C4-2B (cell line): ENCODE data around the gene MAGI2.

Experiments used
- H3K27ac ChIP-seq: fragments of 450-650 bp; 2 replicates; pipeline ENCODE4 v1.5.1; 2017
- ZFX ChIP-seq: fragments of 450-650 bp; IDR thresholded peaks from 2 replicates; pipeline ENCODE4 v1.6.1; 2017
- TF ChIP-seq, protein P1 (sequence below): fragments of 450-650 bp; conservative IDR thresholded peaks from 2 replicates; pipeline ENCODE4 v1.5.1; 2017; ENCODE audit warnings: mild to moderate bottlenecking

Gene MAGI2

DNA sequence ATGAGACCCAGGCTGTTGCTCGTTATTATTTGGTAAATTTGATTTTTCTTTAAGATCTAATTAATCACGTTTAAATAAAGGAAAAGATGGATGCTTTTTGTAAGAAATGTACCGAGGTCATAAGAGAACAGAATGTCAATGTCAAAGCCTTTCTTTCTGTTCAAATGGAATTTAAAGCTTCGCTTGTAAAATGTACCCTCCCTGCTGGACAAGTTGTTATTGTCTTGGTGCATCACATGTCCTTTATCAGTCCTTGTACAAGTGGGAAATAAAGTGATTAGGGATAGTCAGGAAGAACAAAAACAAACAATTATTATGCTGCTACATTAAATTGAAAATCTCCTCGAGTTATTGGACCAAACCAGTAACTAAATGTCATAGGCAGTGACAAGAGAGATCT, 1291.7 kb downstream of the MAGI2 start:
- H3K27ac ChIP-seq, result no peak overlapping the region
- TF ChIP-seq, protein P1, sequence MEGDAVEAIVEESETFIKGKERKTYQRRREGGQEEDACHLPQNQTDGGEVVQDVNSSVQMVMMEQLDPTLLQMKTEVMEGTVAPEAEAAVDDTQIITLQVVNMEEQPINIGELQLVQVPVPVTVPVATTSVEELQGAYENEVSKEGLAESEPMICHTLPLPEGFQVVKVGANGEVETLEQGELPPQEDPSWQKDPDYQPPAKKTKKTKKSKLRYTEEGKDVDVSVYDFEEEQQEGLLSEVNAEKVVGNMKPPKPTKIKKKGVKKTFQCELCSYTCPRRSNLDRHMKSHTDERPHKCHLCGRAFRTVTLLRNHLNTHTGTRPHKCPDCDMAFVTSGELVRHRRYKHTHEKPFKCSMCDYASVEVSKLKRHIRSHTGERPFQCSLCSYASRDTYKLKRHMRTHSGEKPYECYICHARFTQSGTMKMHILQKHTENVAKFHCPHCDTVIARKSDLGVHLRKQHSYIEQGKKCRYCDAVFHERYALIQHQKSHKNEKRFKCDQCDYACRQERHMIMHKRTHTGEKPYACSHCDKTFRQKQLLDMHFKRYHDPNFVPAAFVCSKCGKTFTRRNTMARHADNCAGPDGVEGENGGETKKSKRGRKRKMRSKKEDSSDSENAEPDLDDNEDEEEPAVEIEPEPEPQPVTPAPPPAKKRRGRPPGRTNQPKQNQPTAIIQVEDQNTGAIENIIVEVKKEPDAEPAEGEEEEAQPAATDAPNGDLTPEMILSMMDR, result no peak
- TF ChIP-seq ZFX, result no peak

DNA sequence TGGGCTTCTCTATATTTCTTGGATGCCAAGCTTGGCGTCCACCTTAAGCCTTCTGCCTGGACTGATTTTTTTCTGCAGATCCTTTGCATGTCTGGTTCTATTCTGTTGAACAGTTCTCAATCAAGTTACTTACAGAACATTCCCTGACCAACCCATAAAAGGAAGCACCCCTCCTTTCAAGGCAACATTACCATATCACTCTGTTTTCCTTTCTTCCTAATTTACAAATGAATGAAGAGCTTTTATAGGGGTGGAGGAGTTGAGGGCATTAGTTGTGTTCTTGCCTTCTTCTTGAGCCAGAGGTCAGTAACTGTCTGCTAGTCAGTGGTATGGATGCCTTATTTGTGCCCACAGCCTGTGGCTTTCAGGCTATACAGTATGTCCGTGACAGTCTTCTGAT, 1293.9 kb downstream of the MAGI2 start:
- H3K27ac ChIP-seq, result no peak overlapping the region
- no peak for TF ChIP-seq ZFX
- TF ChIP-seq, protein P1, result no peak

DNA sequence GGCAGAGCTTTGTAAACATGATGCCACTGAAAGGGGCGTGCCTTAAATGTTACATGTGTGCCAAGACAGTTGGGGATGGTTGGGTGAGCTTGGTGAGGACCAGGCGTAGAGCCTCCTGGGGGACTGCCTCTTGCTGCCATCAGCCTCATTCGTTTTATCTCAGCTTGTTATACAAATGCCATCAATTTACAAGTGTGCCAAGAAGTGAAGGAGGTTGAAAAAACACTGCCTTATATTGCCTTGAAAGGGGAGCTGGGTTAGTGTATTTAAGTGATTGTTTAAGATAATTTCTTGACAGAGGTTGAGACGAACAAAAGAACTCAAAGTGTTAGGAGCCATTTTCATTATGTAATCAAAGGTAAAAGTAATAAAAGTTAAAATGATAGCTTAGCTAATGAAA, 1300.2 kb downstream of the MAGI2 start:
- TF ChIP-seq ZFX, result no peak
- TF ChIP-seq, protein P1, result no peak
- no peak overlapping the region for H3K27ac ChIP-seq

DNA sequence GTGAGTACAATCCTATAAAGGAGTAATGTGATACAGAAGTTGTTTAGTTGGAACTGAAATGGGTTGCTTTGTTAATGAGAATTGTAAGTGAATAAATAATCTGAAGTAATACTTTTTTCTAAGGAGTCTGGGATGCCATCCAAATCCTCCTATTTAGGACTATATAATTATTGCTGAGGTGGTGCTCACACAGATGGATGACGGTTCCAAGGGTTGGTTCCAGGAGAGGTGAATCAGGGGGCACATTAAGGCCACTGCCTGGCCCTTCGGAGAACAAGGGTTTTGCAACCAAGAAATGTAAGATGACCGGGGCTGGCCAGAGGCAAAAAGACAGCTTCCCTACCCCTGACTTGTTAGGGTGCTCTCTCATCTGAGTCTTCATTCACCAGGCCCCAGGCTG, 1302.2 kb downstream of the MAGI2 start:
- TF ChIP-seq ZFX, result no peak
- TF ChIP-seq, protein P1, result no peak
- no peak overlapping the region for H3K27ac ChIP-seq

DNA sequence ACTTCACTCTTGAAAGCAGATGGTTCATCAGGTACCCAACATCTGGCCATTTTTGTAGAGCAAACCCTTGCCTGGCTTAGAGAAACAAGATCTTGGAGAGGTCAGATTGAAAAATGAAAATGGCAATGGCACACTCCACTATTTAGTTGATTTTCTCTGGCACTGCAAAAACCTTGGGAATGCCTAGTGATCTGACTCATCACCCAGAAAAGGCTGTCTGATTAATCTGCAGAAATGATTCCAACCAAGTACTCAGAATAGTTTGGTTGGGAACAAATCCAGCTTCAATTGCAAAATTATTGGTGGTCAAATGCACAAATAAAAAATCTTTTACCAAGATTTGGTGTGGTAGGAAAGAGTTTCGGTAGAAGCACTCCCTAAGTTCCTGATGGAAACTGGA, 1303.7 kb downstream of the MAGI2 start:
- H3K27ac ChIP-seq, result no peak overlapping the region
- TF ChIP-seq ZFX, result no peak
- TF ChIP-seq, protein P1, result no peak

DNA sequence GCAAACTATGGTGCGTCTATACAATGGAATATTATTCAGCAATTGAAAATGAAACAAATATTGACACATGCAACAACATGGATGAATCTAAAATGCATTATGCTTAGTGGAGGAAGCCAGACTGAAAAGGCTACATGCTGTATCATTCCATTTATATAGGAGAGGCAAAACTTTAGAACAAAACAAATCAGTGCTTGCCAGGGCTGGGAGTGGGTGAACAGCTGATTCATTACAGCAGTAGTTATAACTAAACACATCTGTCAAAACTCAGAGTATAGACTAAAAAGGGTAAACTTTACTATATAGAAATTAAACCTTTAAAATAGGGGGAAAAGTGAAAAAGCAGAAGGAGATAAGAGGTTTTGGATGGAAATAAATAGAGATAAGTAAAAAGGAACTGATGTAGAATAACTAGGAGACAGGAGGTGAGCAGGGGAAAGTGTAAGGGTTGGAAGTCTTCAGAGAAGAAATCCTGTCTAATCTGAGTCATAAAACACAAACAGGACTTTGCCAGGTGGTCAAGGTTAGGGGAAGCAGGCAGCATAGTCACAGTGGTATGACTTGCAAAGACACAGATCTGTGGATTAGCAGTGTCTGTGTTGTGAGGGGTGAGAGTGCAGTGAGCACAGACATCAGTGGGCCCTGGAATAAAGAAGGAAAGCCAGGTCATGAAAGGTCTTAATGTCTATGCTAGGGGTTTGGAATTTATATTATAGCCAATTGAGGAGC, 1305.1 kb downstream of the MAGI2 start:
- no peak overlapping the region for H3K27ac ChIP-seq
- TF ChIP-seq ZFX, result no peak
- TF ChIP-seq, protein P1, result no peak

DNA sequence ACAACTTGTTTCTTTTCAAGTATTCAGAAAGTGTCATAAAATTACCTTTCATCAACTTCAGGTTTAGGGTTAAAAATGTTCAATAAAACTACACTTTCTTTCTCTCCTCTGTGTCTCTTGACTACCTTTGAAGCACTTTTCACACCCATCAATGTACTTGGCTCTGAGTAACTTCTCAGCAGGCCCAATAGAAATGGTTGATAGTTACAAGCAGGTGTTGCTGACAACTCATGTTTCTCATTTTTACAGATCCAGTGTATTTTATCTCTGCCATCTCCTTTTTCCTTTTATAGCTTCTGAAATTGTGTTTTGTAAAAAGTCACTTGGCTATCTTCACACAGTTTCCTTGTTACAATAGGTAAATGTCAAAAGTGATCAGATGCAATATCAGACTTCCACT, 1306.9 kb downstream of the MAGI2 start:
- no peak for TF ChIP-seq ZFX
- TF ChIP-seq, protein P1, result no peak

More for the DNA sequence above, 1306.9 kb downstream of the MAGI2 start:
- no peak overlapping the region for H3K27ac ChIP-seq
